NCI-H2227 (cell line): ENCODE data around the gene ALOX5AP.

Experiments
- DNase-seq: peaks from one replicate; lab custom pipeline; 2025; ENCODE audit not compliant: unreplicated experiment; lab: John Stamatoyannopoulos, UW

The ALOX5AP gene

DNA sequence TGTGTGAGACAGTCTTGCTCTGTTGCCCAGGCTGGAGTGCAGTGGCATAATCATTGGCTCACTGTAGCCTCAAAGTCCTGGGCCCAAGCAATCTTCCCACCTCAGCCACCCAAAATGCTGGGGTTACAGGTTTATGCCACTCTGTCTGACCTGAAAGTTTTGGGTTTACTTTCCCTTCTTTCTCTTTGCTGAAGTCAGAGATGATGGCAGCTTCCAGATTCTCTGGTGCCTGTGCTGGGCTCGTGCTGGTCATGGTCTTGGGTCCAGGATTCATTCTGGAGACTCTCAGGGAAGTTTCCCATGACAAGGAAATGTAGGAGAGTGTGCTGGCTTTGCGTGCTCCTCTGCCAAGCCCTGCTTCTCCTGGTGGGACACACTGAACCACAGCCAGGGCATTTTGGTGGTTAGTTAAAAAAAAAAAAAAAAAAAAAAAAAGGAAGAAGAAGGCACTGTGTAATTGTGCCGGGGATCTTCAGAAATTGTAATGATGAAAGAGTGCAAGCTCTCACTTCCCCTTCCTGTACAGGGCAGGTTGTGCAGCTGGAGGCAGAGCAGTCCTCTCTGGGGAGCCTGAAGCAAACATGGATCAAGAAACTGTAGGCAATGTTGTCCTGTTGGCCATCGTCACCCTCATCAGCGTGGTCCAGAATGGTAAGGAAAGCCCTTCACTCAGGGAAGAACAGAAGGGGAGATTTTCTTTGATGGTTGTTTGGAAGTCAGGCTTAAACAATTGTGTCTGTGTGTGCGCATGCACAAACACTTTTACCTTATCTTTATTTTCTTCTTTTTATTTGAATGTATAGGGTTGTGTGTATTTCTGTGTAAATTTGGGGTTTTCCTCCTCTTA, at the start of gene ALOX5AP:
TSS of gene ALOX5AP (plus strand) at position 519 of the 847 bp plus-strand sequence. CDS start at position 582, 63 bp downstream.
- DNase-seq, result no peak

DNA sequence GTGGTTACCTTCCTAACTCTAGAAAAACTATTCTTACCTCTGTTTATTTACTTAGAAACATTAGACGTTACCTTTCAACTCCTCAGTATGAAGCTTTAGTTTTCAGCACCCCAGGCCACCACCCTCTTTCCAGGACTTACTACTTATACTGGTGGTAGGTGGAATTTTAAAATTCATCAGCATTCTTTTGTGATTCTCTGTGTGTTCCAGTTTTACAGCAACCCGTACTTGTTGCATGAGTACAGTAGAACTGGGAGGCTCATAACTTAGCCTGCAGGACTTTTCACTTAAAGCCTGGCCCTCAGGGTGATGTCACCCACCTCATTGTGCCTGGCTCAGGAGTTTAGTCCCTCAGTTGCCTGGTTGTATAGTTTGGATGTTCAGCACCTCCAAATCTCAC, 49.4 kb upstream of the ALOX5AP start:
- no peak for DNase-seq

DNA sequence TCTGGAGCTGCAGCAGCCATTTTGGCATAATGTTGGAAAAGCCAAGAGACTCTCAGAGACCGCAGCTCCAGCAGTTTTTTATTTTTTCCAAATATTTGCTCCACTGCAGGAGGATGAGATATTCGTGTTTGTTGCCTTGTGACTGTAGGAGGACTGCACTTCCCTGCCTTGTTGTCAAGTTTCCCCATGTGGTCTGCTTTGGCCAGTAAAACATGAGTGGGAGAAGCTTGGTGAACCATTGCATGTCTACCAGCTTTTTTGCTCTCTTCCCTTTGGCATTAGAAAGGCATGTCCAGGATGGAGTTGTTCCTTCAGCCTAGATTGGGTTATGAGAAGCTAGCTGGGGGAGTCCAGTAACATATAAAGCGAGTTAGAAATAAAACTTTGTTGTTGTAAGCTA, 47.7 kb upstream of the ALOX5AP start:
- no peak for DNase-seq

DNA sequence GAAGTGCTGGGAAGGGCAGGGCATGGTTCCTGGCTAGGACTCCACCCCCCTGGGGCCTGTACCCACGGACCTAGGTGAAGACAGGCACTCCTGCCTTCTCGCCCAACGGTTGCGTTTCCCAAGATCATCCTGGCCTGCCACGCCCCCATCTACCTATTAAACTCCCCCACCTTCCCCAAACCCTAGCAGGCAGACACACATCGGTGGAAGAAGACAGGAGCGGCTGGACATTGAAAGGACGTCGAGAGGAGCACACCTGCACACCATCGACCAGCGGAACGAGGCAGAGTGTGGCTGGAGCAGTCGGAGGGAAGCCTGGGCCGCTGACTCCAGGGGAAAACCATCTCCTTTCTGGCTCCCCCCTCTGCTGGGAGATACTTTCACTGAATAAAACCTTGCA, 45.6 kb upstream of the ALOX5AP start:
- no peak for DNase-seq

DNA sequence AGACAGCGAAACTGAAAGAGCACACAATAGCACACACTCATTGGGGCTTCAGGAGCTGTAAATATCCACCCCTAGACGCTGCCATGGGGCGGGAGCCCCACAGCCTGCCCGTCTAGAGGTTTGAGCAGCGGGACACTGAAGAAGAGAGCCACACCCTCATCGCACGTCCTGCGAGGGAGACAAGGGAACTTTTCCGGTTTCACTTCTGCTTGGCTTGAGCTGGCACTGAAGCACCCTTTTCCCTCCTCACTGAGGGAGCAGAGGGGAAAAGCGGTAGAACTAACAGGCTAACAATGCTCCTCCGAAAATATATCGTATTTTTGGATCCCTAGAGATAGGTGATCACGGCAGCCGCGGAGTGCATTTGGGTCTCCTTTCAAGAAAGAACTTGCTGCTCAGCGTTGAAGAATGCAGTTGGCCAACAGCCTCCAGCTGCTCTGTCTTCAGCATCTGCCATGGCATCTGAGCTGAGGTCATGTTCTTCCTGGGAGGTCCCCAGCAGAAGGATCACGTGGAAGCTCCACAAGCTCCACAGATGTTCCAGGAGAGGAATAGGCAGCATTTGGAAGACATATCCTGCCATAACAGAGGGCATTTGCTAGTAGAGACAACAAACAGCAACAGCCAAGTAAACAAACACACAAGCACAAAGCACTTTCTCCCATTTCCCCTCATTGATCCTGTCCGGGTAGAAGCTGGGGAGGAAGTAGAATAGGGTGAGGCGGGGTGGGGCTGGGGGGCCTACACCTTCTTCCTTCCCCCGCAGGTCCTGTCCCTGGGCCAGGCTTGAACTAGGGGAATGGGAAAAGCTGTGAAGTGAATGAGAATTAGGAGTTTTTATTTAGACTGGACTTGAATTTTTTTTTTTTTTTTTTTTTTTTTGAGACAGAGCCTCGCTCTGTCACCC, 44.8 kb upstream of the ALOX5AP start:
- no peak for DNase-seq

DNA sequence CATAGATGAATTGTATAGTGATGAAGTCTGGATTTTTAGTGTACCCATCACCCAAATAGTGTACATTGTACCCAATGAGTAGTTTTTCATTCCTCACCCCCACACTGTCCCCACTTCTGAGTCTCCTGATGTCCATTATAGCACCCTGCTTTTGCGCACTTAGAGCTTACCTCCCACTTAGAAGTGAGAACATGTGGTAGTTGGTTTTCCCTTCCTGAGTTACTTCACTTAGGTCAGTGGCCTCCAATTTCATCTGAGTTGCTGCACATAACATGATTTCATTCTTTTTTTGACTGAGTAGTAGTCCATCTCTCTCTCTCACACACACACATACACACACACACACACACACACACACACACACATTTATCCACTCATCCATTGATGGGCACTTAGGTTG, 43.2 kb upstream of the ALOX5AP start:
- DNase-seq, result no peak

DNA sequence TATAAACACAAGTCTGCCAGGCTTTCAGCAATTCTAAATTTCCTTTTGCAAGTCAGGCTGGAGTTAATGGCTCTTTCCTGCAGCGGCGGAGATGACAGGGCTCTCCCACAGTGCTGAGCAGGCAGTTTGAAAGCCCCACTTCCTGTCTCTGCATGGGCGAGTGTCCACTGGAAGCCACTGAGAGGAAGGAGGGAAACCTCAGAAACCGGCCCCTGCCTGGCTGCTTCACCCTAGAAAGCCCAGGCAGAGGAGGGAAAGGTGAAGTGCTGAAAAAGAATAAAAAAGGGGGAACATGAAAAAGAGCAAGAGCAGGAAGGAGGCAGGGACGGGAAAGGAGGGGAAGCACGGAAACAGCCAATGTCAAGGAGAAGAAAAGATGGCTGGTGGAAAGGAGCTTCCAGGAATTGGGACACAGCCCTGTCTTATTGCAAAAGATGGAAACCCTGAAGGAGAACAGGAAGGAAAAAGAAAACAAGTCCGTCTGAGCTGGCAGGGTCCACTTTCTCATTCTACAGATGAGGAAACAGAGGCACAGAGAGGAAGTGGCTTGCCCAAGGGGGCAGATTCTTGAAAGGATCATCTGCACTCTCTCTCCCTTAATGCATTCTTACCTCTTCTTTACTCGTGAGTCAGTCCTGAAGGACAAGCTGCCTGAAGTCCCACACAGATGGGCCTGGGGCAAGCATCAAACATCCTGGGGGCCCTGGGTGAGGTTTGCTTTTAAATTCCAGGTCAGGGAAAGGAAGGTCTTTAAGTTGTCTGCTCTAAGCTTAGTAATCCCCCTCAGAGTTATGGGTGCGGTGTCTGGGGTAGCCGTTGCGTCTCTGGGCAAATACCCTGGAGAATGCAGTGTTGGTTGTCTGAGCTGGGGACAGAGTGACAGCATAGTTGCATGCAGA, 38.8 kb upstream of the ALOX5AP start:
- peak; percentile 2 for DNase-seq

DNA sequence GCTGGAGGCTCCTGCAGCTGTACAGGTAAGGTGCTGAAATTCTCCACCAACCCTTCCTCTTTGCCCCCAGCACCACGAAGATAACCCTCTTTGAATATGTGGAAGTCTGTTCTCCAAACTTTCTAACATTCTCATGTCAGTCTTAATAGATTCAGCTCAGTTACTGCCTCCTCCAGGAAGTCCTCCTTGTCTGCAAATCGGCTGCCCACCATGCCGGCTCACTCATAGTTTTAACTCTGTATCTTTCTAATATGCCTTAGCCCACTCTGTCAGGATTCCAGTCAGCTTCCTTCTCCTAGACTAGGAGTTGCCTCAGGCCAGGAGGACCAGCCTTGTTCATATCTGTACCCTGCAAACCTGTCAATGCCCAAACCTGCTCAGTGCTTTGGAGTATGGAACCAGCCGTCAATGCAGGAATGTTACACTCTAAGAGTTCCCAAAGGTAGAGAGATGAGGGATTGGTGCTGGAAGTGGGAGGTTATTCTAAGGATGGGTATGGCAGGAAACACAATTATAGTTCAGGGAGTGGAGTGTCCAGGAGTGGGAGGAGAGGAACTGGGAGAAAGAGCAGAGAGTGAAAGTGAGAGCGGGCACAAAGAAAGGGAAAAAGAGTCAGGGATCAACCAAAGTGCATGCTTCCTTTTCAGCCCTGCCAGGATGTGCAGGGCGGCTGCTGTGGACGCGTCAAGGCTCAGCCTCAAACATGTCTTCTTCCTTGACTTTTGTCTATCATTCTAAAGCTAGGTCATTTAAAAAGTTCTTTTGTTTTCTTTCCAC, 38.0 kb upstream of the ALOX5AP start:
- no peak for DNase-seq

DNA sequence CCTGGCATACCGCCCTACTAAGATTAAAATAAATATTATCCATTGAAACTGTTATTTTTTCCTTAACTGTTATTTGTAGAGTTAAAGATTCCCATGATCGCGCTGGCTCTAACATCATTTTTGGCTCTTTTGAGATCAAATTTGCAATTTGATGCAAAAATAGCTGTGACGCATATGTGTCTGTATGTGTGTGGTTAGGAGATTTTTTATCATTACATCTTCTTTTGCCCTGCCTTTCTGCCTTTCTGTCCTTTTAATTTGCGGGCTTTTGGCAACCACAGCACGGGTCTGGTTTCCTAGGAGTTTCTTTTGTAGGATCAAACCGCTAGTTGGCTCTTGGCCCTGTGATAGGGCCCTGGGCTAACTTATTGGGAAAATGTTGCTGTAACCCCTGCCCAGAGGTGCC, 37.3 kb upstream of the ALOX5AP start:
- no peak for DNase-seq

DNA sequence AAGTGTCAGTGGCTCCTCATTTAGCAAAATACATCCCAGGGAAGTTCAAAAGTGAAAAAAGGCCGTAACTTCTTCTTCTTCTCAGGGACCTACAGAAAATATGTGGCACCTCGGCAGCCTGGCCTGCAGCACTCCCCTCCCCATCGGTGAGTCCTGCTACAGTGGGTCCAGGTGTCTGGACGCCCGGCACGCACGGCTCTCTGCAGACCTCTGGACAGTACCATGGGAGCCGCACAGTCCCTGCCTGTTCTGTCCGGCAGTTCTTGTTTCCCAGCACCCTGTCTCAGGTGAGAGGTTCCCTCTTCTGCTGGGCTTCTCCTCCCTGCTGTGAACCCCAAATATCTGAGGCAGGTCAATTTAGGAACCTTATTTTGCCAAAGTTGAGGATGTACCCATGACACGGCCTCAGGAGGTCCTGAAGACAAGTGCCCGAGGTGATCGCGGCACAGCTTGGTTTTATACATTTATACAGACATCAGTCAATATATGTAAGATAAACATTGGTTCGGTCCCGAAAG, 36.8 kb upstream of the ALOX5AP start:
- no peak for DNase-seq

DNA sequence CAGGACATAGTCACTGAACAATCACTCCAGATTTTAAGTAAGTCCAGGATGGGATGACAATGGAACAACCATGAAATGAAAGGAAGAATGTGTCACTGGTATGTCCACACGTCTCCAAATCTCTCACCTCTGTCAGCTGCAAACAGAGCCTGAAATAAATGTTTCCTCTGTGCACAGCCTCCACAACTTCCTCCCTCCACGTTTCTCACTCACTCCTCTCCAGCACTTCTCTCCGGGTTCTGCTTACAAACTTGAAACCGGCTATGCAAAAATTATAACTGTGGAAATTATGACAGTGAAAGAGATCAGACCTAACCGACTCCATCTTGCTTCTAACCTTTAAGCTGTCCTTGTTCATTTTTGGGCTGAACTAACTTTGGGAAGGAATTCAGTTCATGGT, 35.0 kb upstream of the ALOX5AP start:
- no peak for DNase-seq

DNA sequence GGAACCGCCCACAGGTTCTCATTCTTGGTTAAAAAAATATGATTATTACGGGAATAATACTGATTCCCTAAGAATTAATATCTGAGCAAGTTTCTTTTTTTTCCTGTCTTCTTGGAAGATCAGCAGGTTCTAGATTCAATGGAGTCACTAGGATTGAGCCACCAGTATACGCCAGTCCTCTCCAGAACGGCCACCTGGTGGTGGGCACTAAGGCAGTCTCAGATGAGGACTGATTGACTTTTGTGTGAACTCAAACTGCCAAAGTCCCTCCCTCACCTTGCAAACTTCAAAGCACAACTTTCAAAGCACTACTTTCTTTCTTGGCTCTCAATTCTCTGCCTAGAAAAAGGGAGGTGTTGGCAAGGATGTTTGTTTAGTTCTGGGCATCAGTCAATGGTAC, 33.3 kb upstream of the ALOX5AP start:
- DNase-seq, result no peak

DNA sequence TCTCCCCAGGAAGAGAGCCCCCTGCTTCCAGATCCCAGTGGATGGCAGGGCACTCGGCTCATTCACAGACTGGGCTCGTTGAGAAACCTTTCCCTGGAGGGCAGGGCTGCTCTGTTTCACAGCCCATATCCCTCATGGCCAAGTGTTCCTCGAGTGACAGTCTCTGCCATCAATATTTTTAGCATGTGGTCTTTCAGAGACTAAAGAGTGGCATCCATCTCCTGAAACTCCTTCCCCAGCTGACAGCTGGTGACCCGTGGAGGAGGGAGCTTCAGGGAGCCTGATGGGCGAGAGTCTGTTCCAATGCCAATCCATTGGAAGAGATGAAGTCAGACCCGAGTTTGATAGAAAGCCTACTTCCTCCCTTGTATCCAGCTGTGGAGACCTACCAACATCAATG, 30.7 kb upstream of the ALOX5AP start:
- DNase-seq, result no peak

DNA sequence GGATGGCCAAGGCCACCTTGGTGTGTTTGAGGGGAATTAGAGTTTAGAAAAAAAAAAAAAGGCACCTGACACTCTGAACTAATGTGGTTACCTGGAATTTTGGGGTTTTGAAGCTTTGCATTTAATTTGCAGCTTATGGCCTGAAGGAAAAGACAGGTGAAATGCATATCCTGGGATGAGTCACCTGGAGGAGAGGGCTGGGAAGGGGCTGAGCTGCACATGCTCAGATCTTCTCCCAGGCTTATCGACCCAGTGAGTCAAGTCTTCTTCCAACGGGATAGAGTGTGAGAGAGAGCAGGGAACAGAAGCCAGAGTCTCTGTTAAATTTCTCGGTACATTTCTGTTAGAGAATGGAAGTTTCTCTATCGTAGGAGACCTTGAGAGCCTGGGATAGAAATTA, 29.7 kb upstream of the ALOX5AP start:
- no peak for DNase-seq

DNA sequence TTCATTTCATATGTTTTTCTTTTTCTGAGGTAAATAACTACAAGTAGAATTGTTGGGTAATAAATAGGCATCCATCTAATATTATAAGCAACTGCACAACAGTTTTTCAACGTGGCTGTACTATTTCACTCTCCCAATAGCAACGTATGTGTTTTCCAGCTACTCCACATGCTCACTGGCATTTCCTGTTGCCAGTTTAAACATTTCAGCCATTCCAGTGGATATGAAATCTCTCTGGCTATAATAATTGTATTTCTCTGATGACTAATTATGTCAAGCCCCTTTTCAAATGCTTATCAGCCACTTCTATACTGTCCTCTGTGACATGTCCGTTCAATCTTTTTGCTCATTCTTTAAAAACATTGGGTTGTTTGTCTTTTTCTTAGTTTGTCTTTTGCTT, 26.8 kb upstream of the ALOX5AP start:
- DNase-seq, result no peak

DNA sequence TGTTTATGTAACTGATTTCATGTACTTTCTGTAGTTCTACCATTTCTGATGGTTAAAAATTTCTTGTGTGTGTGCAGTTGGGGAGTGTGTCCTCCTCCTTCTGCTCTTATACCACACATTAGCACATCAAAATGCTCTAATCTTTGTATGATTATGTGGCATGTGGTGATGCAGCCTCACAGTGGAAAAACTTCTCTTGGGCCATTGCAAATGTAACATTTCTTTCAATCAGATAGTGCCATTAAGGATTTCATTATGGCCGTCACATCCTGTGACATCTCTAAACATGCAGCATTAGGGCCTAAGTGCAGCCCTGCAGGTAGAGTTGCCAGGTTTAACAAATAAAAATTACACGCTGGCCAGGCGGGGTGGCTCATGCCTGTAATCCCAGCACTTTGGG, 24.9 kb upstream of the ALOX5AP start:
- DNase-seq, result no peak

DNA sequence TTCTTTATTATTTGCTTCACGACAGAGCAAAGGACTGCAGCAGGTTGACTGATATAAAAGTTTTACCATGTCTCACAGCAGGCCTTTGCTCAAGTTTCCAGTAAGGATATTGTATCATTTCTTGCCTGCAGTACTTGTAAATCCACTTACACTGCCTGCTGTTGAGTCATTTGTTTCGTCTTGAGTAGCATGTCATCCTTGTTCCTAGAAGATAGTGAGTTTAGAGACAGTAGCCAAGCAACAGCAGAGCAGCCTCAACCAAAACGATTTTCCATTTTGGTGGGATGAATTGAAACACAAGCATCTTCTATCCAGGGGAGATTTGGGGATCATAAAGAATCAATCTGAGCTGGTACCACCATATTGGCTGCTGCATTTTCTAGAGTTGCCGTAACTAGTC, 24.0 kb upstream of the ALOX5AP start:
- DNase-seq, result no peak

DNA sequence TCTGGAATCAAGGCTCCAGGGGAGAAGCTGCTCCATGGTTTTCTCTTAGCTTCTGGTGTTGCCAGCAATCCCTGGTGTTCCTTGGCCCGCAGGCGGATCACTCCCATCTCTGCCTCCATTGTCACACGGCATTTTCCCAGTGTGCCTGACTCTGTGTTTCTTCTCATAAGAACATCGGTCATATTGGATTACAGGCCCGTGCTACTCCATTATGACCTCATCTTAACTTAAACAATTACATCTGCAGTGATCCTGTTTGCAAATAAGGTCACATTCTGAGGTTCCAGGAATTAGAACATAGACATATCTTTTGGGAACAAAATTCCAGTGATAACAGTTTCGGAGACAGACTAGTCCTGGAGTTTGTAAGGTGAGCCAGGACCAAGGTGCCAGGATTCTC, 23.5 kb upstream of the ALOX5AP start:
- no peak for DNase-seq

DNA sequence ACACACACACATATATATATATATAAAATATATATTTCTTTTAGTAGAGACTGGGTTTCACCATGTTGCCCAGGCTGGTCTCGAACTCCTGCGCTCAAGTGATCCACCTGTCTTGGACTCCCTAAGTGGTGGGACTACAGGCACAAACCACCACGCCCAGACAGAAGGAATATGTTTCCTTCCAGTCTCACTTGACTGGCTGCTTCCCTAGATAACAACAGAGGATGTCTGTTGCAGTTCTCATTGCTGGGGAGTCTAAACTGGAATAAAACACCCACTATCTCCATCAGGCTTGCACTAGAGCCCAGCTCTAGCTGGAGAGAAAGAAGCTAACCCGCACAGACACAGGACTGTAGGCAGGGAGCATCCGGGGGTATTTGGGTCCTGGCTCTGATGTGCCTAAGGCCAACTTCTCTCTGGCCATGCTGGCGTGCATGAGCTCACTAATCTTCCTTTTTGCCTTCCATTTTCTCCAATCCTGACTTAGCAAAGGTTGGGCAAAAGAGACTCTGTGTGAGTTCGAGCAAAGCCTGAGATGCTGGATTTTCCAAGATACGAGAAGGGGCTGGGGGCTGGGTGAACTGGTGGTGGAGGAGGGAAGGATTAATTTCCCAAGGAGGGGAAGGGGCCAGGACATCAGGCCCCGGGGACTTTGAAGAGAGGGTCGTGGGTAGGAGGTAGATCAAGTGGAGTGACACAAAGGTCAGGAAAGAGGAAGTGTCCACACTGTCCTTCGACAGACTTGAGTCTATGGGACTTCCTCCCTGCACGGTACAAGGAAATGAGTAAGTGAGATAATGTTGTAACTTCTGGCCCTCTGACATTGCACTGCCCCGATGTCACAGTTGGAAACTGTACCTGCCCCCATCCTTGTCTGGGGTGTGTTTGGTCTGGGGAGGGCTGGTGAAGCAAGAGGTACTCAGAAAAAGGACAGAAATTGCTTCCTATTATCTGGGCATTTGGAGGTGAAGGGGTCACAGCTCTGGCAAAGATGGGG, 22.5 kb upstream of the ALOX5AP start:
- DNase-seq, result no peak
